Stimulated activated CD8-positive, alpha-beta memory T cell treated with anti-CD3 and anti-CD28 coated beads, Interleukin-12 subunit alpha, Interleukin-12 subunit beta, amount 100 ng/mL, for 24 hours (primary cell): ENCODE measurements around the gene RIC1.
"Not testable (repeated sequence)": the region's sequence is repeated elsewhere in the genome, so short reads cannot be mapped to it uniquely, and the experiment has no call there.

Experiments used
- DNase-seq: peaks from one replicate; pipeline ENCODE4 v3.0.0-alpha.2; 2020; ENCODE audit errors: extremely low read depth

Gene RIC1

DNA sequence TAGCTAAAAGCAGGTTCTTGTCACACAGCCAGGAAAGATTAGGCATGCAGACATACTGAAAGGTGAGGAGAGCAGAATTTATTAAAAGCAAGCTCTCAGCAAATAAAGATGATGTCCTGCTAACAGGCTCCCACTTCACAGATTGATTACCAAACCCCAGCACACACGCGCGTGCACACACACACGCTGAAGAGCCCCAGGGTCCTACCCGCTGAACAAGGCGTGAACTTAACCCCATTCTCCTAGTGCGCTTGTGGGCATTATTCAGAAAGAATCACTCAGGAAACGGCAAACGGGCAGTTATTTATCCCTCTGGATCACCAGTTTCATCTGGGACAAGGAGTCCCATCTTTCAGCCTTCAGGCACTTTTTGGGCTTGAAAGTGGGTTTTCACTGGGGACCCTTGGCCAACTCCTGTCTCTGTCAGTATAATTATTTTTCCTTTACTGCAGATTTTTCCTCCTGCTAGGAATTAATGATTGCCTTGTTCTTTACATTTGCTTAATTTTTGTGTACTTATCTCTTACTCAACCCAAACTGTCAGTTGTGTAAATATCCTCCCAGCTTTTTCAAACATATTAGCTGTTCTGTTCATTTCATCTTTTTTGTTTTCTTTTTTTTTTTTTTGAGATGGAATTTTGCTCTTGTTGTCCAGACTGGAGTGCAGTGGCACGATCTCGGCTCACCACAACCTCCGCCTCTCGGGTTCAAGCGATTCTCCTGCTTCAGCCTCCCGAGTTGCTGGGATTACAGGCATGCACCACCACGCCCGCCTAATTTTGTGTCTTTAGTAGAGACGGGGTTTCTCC is 92.6 kb downstream of the RIC1 start:
- no peak for DNase-seq

DNA sequence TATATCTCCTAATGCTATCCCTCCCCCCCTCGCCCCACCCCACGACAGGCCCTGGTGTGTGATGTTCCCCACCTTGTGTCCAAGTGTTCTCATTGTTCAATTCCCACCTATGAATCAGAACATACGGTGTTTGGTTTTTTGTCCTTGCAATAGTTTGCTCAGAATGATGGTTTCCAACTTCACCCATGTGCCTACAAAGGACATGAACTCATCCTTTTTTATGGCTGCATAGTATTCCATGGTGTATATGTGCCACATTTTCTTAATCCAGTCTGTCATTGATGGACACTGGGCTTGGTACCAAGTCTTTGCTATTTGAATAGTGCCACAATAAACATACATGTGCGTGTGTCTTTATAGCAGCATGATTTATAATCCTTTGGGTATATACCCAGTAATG is 93.8 kb downstream of the RIC1 start:
- not testable (repeated sequence) for DNase-seq

DNA sequence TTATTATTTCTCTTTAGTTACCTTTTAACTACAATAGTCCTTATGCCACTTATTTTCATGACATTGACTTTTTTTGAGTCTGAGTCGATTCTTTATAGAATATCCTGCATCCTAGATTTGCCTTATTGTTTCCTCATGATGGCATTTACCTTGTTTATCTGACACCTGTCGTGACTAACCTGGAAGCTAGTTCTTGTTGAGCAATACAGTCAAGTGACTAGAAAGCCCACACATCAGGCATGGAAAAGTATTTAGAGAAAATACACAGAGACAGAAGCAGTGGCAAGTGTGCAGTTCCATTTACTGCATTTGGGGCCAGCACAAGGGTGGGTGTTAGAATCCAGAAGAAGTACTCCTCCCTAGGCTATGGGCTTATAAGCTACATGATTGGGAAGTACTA is 106.2 kb downstream of the RIC1 start:
- DNase-seq, result no peak

DNA sequence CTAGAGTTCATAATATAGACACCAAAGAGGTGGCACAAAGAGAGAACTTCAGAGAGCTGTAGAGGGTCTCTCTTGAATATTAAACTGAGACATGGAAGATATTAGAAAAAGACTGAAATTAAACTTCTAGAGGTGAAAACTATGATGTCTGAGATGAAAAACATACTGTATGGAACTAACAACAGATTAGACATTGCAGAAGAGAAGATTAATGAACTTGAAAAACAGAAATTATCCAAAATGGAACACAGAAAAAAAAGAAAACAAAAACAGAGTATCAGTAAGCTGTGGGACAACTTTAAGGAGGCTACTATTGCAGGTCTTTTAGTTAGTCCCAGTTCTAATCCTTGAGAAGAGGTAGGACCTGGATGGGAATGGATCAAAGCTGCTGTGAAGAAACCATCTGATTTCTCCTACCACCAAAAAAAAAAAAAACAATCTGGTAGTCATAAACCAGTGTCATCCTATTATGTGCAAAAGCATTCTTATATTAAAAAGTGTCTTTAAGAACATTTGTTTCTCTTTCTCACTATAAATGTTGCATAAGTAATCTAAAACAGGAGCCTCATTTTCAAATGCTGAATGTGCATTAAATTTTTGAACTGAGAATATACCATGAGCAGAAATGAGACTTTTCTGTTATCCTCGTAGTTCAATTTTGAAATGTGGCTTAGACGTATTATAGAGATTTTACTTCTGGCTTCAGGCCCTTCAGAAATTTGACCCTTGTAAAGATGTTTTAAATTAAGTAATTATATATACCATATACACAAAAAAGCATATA is 107.8 kb downstream of the RIC1 start:
- DNase-seq, result no peak

DNA sequence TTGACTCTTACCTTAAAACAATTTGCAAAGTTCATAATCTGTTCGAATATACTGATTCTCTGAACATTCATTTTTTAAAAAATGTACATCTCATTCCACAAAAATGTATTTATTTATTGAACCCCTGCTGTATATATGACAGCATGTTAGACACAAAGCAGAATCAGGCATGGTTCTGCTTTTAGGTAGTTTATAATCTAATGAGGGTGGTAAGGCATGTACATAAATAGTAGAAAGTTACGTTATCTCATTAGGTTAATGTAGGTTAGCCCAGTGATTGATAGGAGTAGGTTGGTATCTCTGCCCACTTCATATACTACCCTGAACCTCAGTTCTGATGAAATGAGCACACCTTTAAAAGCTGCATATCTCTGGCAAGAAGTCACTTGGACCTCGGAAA is 114.2 kb downstream of the RIC1 start:
- no peak for DNase-seq

DNA sequence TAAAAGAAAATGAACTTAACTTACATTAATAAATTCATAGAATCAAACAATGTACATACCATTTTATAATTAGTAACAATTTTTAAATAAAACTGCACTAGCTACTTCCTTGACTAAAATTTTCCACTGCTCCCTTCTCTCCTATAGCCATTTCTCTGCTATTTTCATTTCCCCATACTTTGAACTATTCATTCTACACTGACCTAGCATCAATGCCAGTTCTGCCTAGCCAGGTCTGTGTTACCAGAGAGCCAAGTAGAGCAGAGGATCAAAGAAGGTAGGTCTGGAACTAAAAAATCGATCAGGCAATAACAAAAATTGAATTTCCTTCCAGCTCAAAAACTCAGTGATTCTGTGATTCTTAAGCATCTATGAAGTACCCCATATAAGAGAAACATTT is 119.5 kb downstream of the RIC1 start:
- no peak for DNase-seq

DNA sequence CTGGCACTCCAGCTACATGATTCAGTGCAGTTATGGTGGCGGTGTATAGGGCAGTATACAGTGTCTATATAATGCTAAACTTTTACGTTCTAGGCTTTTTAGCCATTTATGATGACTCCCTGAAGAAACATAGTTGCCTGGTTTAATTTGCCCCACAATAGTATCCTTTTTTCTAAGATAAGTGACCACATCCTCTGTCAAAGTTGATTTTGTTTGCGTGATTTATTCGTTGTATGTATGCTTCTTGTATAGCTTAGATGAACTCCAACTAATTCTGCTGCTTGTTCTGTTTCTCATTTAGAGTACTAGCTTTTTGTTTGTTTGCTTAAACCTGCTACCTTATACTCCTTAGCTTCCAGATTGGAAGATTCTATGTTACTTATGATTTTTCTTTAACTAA is 120.4 kb downstream of the RIC1 start:
- DNase-seq, result no peak

DNA sequence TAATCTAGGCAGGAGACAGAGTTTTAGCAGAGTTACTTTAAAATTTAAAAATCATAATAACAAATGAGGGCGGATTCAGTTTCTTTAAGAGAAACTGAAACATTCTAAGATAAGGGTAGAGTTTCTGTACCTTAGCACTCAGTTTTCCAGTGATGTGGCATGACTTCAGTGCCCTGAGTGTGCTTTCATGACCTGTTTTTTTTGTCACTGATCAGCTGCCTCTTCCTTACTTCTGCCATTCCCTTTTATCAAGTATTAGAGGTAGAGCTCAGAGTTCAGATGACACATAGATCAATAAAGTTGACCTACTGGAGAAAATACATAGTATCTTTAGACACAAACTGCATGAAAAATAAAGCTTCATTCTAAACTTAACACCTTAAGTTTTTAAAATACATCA is 121.7 kb downstream of the RIC1 start:
- DNase-seq, result no peak

DNA sequence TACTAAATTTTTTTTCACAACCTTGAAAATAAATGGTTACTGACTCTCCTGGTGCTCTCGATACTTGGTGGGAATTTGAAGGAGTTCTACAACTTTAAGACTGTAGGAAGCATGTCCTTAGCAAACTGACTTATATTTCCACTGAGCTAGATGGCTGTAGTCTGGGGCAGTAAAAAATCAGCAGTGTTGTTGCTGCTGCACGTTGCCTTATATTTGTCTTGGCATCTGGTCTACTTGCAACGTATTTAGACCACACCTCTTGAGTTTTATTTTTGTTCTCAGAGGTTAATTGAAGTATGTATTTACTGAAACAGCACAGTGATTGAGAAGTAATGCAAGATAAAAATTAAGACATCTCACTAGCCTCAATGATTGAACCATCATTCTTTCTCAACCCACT is 127.7 kb downstream of the RIC1 start:
- DNase-seq, result no peak

DNA sequence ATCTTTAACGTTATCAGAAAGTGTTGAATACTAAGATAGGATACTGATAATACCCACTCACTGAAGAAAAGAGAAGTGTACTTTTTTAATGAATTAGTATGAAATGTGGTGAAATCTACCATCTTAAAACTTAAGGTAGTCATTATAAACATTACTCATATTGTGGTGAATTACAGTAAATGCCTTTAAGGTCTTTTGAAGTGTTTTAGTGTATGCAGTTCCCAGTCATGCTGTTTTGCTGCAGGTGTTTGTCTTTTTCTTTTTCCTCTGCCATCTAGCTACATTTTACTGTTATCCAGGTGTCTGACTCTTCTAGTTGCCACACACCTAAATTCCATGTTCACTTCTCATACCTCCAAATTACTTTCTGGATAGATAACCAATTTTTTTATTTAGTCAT is 131.4 kb downstream of the RIC1 start:
- no peak for DNase-seq

DNA sequence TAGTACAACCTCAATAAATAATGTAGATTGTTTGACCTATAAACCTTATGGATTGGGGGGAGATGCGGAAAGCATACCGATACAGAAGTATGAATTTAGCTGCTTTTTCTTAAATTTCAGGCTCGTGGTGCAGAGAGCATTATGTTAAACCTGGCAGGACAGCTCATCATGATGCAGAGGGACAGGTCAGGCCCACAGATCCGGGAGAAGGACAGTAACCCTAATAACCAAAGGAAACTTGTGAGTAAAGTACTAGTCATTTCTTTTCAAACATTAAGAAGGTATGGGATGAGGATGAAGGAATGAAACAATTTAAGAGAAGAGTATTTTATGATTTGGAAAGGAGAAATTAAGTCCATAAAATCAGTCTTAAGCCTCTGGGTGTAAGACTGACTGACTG is 133.5 kb downstream of the RIC1 start:
- DNase-seq, result no peak

DNA sequence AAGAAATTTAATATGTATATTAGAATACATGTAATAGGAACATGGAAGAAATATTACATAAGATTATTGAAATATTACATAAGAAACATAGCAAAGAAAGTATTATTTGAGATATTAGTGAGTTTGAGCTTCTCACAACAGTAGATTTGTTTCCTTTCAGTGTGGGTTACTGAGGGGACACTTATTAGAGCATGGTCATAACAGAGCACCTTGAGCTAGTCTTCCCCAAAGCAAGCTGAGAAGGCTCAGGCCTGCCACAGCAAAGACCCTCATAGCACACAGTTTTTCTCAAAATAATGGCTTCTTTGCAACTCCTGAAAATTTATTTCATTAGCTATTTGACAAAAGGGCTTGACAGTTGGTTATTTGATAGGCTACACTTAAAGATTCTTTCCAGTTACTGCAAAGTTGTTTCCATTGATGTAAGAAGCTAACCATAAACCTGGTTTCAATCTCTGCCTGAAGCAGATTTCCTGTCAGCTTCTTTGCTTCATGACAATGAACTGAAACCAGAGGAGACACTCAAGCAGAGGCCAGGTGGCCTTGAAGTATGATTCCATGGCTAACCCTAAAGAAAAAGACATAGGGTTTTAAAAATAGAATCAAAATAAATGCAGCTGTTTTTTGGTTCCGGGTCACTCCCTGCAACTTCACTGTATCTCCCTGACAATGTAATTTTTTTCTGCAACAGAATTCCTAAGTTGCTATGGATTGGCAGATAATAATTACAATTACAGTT is 135.4 kb downstream of the RIC1 start:
- no peak for DNase-seq

DNA sequence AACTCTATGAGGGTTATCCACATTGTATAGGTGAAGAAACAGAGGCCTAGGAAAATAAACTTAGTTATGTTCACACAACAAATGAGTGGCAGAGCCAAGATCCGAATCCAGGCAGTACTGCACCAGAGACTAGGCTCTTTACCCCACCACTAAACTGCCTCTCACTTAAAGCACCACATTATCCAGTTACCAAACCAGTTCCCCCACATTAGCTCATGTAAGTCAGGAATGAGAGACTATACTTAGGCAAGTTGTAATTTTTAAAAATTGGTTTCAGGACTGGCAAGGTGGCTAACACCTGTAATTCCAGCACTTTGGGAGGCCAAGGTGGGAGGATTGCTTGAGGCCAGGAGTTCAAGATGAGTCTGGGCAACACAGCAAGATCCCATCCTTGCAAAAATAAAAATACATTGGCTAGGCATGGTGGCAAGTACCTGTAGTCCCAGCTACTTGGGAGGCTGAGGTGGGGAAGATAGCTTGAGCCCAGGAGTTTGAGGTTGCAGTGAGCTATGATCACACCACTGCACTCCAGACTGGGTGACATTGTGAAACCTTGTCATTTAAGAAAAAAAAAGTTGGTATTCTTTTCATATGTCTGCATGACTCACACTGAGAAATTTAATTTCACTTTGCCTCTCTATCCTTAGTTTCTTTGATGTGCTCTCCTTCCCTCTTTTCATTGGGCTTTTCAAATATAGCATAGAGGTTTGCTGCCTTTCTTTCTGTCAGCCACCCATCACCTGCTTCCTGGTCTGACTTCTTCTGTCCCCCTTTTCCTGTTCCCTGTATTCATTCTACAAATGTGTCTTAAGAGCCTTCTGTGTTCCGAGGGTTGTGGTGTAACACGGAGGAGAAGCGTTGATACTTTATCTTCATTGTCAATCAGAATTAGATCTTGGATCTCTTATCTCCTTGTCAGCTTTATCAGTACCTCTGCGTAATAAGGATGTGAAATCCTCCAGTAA is 139.3 kb downstream of the RIC1 start:
- no peak for DNase-seq

DNA sequence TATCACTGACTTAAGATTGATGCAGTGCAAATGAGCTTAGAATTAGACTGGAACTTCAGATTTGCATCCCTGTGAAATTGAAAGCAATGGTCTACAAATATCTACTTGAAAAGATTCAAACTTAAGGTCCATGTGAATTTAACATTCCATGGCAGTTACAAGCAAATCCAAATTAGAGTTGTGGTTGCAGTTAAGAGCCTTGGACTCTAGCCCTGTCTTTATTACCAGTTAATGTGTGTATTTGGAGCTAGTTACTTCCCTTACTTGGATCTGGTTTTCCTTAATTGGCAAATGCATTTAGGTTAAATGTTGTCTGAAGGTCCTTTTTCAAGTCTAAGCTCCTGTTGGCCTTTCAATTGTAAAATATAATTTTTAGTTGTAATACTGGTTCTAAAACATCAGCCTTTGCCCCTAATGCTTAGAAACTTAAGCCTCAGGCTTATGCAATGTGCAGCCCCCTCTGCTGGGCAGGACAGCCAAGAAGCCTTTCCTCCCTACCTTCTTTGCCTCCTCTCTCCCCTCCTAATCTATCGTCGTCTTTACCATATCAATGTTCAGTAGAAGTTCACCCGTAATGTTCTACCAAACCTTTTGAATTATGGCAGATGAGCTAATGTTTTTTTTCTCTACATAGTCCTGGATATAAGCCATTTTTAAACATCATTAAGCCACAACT is 144.6 kb downstream of the RIC1 start:
- DNase-seq, result no peak

DNA sequence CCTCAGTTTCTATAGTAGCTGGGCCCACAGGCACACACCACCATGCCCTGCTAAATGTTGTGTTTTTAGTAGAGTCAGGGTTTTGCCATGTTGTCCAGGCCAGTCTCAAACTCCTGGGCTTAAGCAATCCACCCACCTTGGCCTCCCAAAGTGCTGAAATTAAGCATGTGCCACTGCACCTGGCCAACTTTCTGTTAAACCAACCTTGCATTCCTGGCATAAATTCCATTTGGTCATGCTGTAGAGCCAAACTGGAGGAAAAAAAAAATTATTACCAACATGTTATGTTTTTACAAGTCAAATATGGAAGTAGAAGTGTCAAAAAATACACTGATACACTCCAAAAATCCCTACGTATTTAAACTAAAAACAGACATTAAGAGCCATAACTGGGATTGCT is 149.9 kb downstream of the RIC1 start:
- no peak for DNase-seq

DNA sequence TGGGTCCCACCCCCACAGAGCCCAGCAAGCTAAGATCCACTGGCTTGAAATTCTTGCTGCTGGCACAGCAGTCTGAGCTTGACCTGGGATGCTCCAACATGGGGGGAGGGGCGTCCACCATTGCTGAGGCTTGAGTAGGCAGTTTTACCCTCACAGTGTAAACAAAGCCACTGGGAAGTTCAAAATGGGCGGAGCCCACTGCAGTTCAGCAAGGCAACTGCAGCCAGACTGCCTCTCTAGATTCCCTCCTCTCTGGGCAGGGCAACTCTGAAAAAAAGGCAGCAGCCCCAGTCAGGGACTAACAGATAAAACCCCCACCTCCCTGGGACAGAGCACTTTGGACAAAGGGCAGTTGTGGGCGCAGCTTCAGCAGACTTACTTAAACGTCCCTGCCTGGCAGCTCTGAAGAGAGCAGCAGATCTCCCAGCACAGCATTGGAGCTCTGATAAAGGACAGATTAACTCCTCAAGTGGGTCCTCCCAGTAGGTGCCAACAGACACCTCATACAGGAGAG is 150.9 kb downstream of the RIC1 start:
- not testable (repeated sequence) for DNase-seq

DNA sequence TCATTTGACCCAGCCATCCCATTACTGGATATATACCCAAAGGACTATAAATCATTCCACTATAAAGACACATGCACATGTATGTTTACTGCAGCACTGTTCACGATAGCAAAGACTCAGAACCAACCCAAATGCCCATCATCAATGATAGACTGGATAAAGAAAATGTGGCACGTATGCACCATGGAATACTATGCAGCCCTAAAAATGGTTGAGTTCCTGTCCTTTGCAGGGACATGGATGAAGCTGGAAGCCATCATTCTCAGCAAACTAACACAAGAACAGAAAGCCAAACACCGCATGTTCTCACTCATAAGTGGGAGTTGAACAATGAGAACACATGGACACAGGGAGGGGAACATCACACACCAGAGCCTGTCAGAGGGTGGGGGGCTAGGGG is 154.5 kb downstream of the RIC1 start:
- not testable (repeated sequence) for DNase-seq

DNA sequence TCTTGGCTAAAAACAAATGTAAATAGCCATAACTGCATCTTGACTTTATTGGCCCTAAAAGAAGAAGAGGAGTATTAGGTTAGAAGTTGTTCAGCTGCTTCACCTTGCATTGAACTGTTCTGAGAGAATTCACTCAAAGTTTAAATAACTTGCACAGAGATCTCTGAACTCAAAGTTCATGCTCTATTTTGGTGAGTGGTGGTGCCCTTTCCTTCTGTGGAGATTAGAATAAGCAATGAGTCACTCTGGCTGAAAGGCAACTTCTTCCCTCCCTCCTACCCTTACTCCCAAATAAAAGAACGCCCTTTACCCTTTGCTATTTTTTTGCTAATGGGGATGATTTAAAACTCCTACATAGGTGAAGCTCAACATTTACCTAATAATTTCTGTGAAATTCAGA is 155.1 kb downstream of the RIC1 start:
- no peak for DNase-seq

DNA sequence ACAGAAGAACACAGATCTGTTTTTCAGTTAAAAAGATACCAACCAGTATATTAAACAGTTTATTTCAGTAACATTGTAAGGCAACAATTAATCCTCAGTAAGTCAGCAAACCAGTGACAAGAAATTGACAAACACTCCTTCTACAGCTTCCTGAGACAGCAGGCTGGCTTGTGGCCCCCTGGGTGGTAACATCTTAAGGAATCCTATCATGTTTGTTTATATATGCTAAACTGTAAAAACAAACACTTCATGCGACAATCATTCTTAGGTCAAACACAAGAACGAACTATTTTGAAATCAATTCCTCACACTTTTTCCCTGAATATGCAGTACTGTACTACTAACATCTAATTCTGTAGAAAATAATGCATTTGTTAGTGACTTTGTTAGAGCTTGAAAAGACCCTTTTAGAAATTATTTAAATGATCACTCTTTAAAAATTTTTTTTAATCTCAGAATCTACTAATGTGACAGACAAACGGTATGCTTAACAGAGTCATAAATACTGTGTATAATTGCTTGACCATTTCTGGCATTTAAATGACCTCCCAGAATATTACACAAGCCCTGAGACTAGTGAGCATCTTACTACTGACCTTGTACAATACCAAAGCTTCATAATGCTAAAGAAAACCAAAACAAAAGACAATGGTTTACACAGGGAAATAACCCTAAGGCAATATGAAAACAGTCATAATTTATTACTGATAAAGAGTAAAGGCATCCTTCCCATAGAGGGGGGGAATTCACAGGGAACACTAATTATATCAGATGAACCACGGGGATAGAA is 155.8 kb downstream of the RIC1 start:
- DNase-seq, result no peak
